ENCODE data around the gene GRIK4. TPM values are rescaled to one million over a fixed set of nuclear protein-coding genes. Genes with fewer than 3 reads are reported as not detected.

Gene GRIK4
- total and polyA plus RNA-seq, 9 of the 15 experiments (the other 6 are each of a cell fraction or from before 2014, with no cell fraction given), result not detected

DNA sequence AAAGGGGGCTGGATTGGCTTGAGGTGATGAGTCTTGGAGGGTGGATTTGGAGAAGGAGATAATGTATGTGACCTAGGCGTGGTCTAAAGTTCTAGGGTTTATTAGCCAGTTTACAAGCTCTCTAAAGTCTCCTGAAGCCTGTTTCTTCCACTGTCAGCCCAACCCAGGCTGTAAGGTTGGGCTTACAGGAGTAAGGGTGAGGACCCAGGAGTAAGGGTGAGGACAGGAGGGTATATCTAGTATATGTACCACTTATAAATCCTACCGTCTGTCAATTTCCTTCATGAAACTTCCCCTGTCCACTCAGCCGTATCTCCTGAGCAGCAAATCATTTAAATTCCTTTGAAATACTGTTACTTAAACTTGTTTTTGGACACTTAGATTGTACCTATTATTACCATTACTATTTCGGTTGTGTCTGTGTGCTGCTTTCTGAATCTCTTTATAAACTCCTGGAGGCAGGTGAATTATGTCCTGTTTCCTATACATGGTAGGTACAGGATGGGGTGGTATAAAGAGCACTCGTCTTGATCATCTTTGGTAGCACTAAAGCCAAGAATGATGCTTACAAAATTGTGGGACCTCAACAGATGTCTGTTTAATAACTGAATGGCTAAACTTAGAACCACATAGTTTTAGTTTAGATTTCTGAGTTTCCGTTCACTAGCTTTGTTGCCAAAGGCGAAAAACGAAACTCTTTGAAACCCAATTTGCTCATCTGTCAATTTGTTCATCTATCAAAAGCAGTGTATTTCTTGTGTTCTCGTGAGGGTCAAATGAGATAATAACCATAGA is 192.0 kb downstream of the GRIK4 start:
- Histone ChIP-seq H3K79me2 (ENCODE audit: control insufficient read depth, insufficient read depth, low read length) (no peaks in the 10 kb centered on the region), H3K4me1 (replicated peaks in 1 of 2; ENCODE audit: control insufficient read depth in 2 of 2, insufficient read depth in 2 of 2, low read length in 2 of 2) (no peaks in the 10 kb centered on the region), H3K4me2 (ENCODE audit: insufficient read depth, low read length) (no peak overlapping the region), H3K9me3 (replicated peaks; ENCODE audit: control insufficient read depth, insufficient read depth, low read depth, low read length) (no peaks in the 10 kb centered on the region), H4K20me1 (replicated peaks; ENCODE audit: control insufficient read depth, insufficient read depth, low read length) (no peaks in the 10 kb centered on the region), H3K36me3 (ENCODE audit: control insufficient read depth, insufficient read depth, low read length) (no peaks in the 10 kb centered on the region), H3K9me1 (ENCODE audit: control insufficient read depth, insufficient read depth, low read length) (no peaks in the 10 kb centered on the region), H3K27ac (ENCODE audit: extremely low read depth, low read depth, low read length) (no peak overlapping the region), H3K27me3 (ENCODE audit: control insufficient read depth in 2 of 2, insufficient read depth in 2 of 2, low read length in 2 of 2) (peaks cover 3 to 5% of the 10 kb centered on the region in 2 experiments; a peak in 3 of 5 replicates), H2AFZ (ENCODE audit: low read depth, low read length) (no peak overlapping the region), H3K4me3 (no peak overlapping the region), H3K9ac (ENCODE audit: insufficient read depth in 1 of 2, low read depth in 2 of 2, low read length in 2 of 2) (no peak overlapping the region)
- no TSS peak for BruUV-seq (replicated peaks)
- no peak for ATAC-seq
- no peak for DNase-seq (ENCODE audit: extremely low read depth in 1 of 4, low spot score in 3 of 4)
- intact Hi-C loops (cut with micrococcal nuclease), result no loop called here
- POLR2A ChIA-PET, result interaction anchor here (1.5 kb wide), 1 partner anchor 9 kb away, joined by 3 read pairs; no protein-coding TSS in a partner anchor
- no peak for FAIRE-seq
- CTCF ChIA-PET (ENCODE audit: low intra/inter-chr PET ratio), result no interaction called here
- 0% methylated on average over 9 of the region's 9 CpGs for WGBS (ENCODE audit: insufficient coverage, low coverage, missing lambda C conversion rate)
- in situ Hi-C loops (cut with MboI), result no loop called here
- TF ChIP-seq, protein P1, sequence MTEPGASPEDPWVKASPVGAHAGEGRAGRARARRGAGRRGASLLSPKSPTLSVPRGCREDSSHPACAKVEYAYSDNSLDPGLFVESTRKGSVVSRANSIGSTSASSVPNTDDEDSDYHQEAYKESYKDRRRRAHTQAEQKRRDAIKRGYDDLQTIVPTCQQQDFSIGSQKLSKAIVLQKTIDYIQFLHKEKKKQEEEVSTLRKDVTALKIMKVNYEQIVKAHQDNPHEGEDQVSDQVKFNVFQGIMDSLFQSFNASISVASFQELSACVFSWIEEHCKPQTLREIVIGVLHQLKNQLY (CRISPR knock-in tag; conservative IDR thresholded peaks at IDR 0.05), result no peak
- TF ChIP-seq HNRNPL (IDR thresholded peaks at IDR 0.05; ENCODE audit: low read depth, low read length), result no peak
- TF ChIP-seq ZNF384 (IDR thresholded peaks at IDR 0.05; ENCODE audit: low read depth, low read length), result no peak
- no peak for TF ChIP-seq SMARCE1 (IDR thresholded peaks at IDR 0.05)
- no peak for TF ChIP-seq KDM5B (IDR thresholded peaks at IDR 0.05; ENCODE audit: insufficient replicate concordance, low read depth, low read length)
- TF ChIP-seq NRF1 (conservative IDR thresholded peaks at IDR 0.05 in 1 of 2, IDR thresholded peaks at IDR 0.05 in 1 of 2), result no peak
- TF ChIP-seq, protein P2, sequence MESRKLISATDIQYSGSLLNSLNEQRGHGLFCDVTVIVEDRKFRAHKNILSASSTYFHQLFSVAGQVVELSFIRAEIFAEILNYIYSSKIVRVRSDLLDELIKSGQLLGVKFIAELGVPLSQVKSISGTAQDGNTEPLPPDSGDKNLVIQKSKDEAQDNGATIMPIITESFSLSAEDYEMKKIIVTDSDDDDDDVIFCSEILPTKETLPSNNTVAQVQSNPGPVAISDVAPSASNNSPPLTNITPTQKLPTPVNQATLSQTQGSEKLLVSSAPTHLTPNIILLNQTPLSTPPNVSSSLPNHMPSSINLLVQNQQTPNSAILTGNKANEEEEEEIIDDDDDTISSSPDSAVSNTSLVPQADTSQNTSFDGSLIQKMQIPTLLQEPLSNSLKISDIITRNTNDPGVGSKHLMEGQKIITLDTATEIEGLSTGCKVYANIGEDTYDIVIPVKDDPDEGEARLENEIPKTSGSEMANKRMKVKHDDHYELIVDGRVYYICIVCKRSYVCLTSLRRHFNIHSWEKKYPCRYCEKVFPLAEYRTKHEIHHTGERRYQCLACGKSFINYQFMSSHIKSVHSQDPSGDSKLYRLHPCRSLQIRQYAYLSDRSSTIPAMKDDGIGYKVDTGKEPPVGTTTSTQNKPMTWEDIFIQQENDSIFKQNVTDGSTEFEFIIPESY (CRISPR knock-in tag; IDR thresholded peaks at IDR 0.05), result no peak
- TF ChIP-seq PHF8 (IDR thresholded peaks at IDR 0.05; ENCODE audit: borderline replicate concordance, low read length), result no peak
- TF ChIP-seq ZNF699 (CRISPR knock-in tag; IDR thresholded peaks at IDR 0.05; ENCODE audit: insufficient replicate concordance), result no peak
- no peak for TF ChIP-seq ZNF75A (CRISPR knock-in tag; IDR thresholded peaks at IDR 0.05)
- TF ChIP-seq POLR2H (tag; IDR thresholded peaks at IDR 0.05; ENCODE audit: low read depth), result no peak
- no peak for TF ChIP-seq MYBL2 (IDR thresholded peaks at IDR 0.05; ENCODE audit: low read depth)
- no peak for TF ChIP-seq MYBL2 (CRISPR knock-in tag; IDR thresholded peaks at IDR 0.05; ENCODE audit: borderline replicate concordance)
- no peak for TF ChIP-seq RB1 (IDR thresholded peaks at IDR 0.05; ENCODE audit: low read depth)
- TF ChIP-seq RAD21 (CRISPR knock-in tag; conservative IDR thresholded peaks at IDR 0.05 in 1 of 2, IDR thresholded peaks at IDR 0.05 in 1 of 2), result no peak

All from K562 (cell line).